Measurements from ENCODE around the gene NR6A1.

NR6A1 gene

DNA sequence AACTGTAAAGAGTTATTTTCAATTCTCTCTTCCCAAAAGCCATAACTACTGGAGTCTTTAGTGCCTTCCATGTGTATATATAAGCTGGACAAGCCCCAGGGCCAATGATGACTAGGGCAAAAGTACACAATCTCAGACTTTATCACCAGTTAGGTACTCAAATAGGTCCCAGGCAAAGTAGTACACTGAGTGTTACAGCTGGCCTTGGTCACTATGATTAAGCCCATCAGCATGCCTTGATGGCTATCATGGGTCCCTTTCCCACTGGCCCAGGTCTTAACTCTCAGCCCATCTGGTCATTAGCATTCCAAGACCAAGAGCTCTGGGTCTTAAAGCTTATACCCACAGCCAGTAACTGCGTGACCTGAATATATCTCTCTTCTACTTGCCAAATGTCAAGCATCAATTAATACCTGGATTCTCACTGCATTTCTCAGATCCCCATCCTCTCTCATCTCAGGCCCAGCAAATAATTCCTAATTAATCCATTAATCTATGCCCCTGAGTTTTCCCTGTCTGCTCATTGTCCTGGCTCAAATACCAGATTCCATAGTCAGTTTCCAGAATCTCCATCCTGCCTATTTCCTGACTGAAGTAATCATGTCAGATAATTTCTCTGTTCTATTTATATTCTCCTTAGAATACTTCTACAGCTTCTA lies 62.3 kb downstream of the NR6A1 start:
- TF ChIP-seq, protein P1, sequence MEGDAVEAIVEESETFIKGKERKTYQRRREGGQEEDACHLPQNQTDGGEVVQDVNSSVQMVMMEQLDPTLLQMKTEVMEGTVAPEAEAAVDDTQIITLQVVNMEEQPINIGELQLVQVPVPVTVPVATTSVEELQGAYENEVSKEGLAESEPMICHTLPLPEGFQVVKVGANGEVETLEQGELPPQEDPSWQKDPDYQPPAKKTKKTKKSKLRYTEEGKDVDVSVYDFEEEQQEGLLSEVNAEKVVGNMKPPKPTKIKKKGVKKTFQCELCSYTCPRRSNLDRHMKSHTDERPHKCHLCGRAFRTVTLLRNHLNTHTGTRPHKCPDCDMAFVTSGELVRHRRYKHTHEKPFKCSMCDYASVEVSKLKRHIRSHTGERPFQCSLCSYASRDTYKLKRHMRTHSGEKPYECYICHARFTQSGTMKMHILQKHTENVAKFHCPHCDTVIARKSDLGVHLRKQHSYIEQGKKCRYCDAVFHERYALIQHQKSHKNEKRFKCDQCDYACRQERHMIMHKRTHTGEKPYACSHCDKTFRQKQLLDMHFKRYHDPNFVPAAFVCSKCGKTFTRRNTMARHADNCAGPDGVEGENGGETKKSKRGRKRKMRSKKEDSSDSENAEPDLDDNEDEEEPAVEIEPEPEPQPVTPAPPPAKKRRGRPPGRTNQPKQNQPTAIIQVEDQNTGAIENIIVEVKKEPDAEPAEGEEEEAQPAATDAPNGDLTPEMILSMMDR (IDR thresholded peaks at IDR 0.05; ENCODE audit: low read depth, low read length) = no peak
- peak; percentile 59 for DNase-seq (ENCODE audit: low read depth, low spot score)
- in situ Hi-C loops (cut with HindIII; ENCODE audit: low sequenced_read_pairs) = no loop called here
- H3K4me3 ChIP-seq (ENCODE audit: low read depth, low read length) = no peak overlapping the region

DNA sequence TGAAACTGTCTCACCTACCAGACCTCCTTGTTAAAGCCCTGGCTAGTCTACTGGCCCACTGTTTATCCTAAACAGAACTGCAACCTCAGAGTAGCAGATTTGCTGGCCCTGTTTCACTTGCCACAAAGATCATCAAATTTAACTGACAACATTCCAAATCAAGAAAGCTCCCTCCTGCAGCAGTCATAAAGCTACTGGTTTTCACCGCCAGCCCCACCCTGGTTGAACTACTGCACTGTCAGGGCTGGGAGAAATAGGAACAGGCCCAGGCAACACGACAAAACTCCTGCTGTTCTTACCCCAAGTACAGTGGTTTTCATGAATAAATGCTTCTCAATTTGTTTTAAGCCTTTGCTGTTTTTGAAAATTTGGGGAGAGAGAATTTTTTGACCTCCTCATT lies 63.0 kb downstream of the NR6A1 start:
- TF ChIP-seq, protein P1 (IDR thresholded peaks at IDR 0.05; ENCODE audit: low read depth, low read length) = no peak
- H3K4me3 ChIP-seq (ENCODE audit: low read depth, low read length) = no peak overlapping the region
- peak; percentile 15 for DNase-seq (ENCODE audit: low read depth, low spot score)
- in situ Hi-C loops (cut with HindIII; ENCODE audit: low sequenced_read_pairs) = no loop called here

DNA sequence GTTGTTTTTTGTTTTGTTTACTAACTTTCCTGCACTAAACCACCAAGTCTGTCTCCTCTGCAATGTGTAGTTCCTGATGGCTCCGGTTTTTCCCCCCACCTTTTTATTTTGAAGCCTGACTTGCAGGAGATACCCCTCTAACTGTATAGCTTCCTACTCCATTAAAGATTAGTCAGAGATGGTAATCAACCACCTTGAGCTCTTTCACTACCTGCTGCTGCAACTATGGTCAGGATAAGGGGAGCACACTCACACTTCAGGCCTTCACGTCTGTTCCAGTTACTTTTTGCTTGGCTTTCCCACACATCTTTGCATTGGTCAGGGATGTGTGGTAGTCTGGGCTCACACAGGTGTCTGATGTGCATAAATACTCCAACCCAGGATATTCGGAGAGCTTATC lies 63.4 kb downstream of the NR6A1 start:
- no peak for DNase-seq (ENCODE audit: low read depth, low spot score)
- TF ChIP-seq, protein P1 (IDR thresholded peaks at IDR 0.05; ENCODE audit: low read depth, low read length) = no peak
- H3K4me3 ChIP-seq (ENCODE audit: low read depth, low read length) = no peak overlapping the region
- in situ Hi-C loops (cut with HindIII; ENCODE audit: low sequenced_read_pairs) = no loop called here

DNA sequence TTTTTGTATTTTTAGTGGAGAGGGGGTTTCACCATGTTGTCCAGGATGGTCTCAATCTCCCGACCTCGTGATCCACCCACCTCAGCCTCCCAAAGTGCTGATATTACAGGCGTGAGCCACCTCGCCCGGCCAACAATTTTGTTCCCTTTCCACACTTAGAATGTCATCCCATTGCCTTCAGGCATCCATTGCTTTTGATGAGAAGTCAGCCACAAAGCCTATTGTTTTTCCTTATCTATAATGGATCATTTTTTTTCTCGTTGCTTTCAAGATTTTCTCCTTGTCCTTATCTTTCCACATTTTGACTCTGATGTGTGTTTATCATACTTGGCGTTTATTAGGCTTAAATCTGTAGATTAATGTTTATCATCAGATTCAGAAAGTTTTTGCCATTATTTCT lies 64.4 kb downstream of the NR6A1 start:
- no peak overlapping the region for H3K4me3 ChIP-seq (ENCODE audit: low read depth, low read length)
- in situ Hi-C loops (cut with HindIII; ENCODE audit: low sequenced_read_pairs) = no loop called here
- TF ChIP-seq, protein P1 (IDR thresholded peaks at IDR 0.05; ENCODE audit: low read depth, low read length) = no peak
- no peak for DNase-seq (ENCODE audit: low read depth, low spot score)

DNA sequence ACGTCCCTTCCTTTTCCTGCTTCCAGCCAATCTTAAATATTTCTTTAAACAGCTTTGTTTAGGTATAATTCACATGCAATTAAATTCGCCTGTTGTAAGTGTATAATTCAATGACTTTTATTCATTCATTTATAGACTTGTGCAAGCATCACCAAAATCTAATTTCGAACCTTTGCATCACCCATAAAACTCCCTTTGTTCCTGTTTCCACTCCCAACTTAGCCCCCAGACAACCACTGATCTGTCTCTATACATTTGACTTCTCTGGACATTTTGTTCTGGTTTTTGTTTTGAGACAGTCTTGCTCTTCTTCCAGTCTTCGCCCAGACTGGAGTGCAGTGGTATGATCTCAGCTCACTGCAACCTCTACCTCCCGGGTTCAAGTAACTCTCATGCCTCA lies 71.5 kb downstream of the NR6A1 start:
- in situ Hi-C loops (cut with HindIII; ENCODE audit: low sequenced_read_pairs) = no loop called here
- DNase-seq (ENCODE audit: low read depth, low spot score) = no peak
- TF ChIP-seq, protein P1 (IDR thresholded peaks at IDR 0.05; ENCODE audit: low read depth, low read length) = no peak
- H3K4me3 ChIP-seq (ENCODE audit: low read depth, low read length) = no peak overlapping the region

DNA sequence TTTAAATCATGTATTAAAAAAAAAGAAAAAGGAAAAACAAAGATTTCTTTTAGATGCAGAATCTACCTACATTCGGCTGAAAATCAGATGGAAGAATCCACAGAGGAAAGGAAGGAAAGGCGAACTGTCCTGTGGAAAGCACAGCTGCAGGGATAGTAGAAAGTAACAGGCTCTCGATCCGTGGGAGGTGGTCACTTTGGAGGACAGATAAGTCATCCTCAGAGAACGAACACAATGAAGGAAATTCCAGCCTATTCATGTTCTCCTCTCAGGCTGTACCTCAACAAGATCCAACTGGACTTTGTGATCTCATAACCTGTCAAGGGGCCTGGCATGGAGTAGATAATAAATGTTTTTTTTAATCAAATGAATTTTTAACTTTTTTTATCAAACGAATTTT lies 72.8 kb downstream of the NR6A1 start:
- peak; percentile 52 for DNase-seq (ENCODE audit: low read depth, low spot score)
- in situ Hi-C loops (cut with HindIII; ENCODE audit: low sequenced_read_pairs) = no loop called here
- H3K4me3 ChIP-seq (ENCODE audit: low read depth, low read length) = no peak overlapping the region
- TF ChIP-seq, protein P1 (IDR thresholded peaks at IDR 0.05; ENCODE audit: low read depth, low read length) = no peak
